SK-N-SH treated with all-trans-retinoic acid at 6 μM for 48 hours (cell line): ENCODE measurements around the gene PHLDB1.

Experiments
- BACH2 ChIP-seq: fragments of 250-450 bp; sonication (Bioruptor Pico); IDR thresholded peaks from 2 replicates; pipeline ENCODE4 v1.9.0; 2021; ENCODE audit warnings: mild to moderate bottlenecking, borderline replicate concordance
- ESRRG ChIP-seq: fragments of 250-450 bp; sonication (Bioruptor Pico); IDR thresholded peaks from 2 replicates; pipeline ENCODE4 v1.6.1; 2021; ENCODE audit warnings: mild to moderate bottlenecking
- TCF4 ChIP-seq: fragments of 250-450 bp; sonication (Bioruptor Pico); IDR thresholded peaks from 2 replicates; pipeline ENCODE4 v1.8.0; 2021; ENCODE audit warnings: mild to moderate bottlenecking, moderate library complexity, borderline replicate concordance
- TOX ChIP-seq: fragments of 250-450 bp; sonication (Bioruptor Pico); IDR thresholded peaks from 2 replicates; pipeline ENCODE4 v1.8.0; 2021; ENCODE audit warnings: mild to moderate bottlenecking, moderate library complexity, borderline replicate concordance
- ZFP3 ChIP-seq: fragments of 250-450 bp; sonication (Bioruptor Pico); IDR thresholded peaks from 2 replicates; pipeline ENCODE4 v1.5.0; 2020; ENCODE audit warnings: mild to moderate bottlenecking, moderate library complexity
- ZNF70 ChIP-seq: fragments of 450-650 bp; formaldehyde crosslinking; IDR thresholded peaks from 2 replicates; pipeline ENCODE4 v1.5.0; 2020; ENCODE audit warnings: mild to moderate bottlenecking, moderate library complexity
- ZNF8 ChIP-seq: fragments of 450-650 bp; formaldehyde crosslinking; IDR thresholded peaks from 2 replicates; pipeline ENCODE4 v1.5.0; 2020; ENCODE audit warnings: mild to moderate bottlenecking, moderate library complexity
- TF ChIP-seq, protein P1 (sequence below): fragments of 250-450 bp; sonication (Bioruptor Pico); IDR thresholded peaks from 2 replicates; pipeline ENCODE4 v1.5.1; 2021; ENCODE audit warnings: mild to moderate bottlenecking, moderate library complexity

DNA sequence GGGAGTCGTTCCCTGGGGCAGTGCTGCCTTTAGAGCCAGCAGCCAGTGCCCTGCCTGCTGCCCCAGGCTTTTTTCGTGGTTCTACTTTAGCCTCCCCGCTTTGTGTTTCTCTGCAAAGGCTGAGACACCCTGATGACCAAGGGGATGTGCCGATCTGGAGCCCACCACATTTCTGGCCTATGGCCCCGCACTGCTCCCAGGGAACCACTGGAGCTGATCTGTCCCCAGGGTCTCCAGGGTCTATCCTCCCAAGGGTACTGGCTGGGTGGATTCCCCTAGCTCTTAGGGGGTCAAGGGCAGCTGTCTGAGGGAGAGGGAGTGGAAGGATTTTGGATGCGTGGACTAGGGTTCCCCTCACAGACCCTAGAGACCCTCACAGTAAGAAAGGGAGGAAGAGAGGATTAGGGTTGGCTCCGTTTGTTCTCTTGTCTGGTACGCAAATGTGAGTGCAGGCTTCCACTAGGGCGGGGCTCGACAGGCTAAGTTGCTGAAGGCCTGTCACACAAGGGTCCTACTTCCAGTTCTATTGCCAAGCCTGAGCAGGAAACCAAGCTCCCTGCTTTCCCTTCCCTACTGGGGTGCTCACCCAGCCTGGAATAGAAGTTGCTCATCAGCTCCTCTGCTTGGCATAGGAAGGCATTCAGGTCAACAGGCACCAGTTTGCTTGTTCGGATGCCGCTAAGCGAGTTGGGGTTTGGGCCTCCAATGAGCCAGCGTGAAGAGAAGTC is 52.7 kb downstream of the PHLDB1 start:
- TF ChIP-seq TCF4 (CRISPR knock-in tag) (no peak), ZNF70 (CRISPR knock-in tag) (no peak), ZNF8 (CRISPR knock-in tag) (no peak), ESRRG (no peak), BACH2 (CRISPR knock-in tag) (no peak), ZFP3 (CRISPR knock-in tag) (no peak), TOX (no peak)
- TF ChIP-seq, protein P1, sequence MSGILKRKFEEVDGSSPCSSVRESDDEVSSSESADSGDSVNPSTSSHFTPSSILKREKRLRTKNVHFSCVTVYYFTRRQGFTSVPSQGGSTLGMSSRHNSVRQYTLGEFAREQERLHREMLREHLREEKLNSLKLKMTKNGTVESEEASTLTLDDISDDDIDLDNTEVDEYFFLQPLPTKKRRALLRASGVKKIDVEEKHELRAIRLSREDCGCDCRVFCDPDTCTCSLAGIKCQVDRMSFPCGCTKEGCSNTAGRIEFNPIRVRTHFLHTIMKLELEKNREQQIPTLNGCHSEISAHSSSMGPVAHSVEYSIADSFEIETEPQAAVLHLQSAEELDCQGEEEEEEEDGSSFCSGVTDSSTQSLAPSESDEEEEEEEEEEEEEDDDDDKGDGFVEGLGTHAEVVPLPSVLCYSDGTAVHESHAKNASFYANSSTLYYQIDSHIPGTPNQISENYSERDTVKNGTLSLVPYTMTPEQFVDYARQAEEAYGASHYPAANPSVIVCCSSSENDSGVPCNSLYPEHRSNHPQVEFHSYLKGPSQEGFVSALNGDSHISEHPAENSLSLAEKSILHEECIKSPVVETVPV (CRISPR knock-in tag) = no peak
